GM12891 (cell line): ENCODE results near the gene ANAPC2.

Source experiments
- PAX5 ChIP-seq: IDR thresholded peaks from 2 replicates; pipeline ENCODE4 v1.6.1; 2011; ENCODE audit warnings: low read length, moderate library complexity, mild to moderate bottlenecking; ENCODE audit not compliant: insufficient read depth, severe bottlenecking
- POLR2A ChIP-seq: IDR thresholded peaks from 2 replicates; pipeline ENCODE4 v1.6.1; 2011; ENCODE audit warnings: low read depth, low read length, control low read depth
- POLR2AphosphoS5 ChIP-seq: IDR thresholded peaks from 2 replicates; pipeline ENCODE4 v1.6.1; 2011; ENCODE audit warnings: low read depth, low read length, control low read depth
- SPI1 ChIP-seq: IDR thresholded peaks from 2 replicates; pipeline ENCODE4 v1.6.1; 2011; ENCODE audit warnings: low read depth, low read length, control low read depth
- TAF1 ChIP-seq: IDR thresholded peaks from 2 replicates; pipeline ENCODE4 v1.6.1; 2011; ENCODE audit warnings: low read depth, low read length, control low read depth

DNA sequence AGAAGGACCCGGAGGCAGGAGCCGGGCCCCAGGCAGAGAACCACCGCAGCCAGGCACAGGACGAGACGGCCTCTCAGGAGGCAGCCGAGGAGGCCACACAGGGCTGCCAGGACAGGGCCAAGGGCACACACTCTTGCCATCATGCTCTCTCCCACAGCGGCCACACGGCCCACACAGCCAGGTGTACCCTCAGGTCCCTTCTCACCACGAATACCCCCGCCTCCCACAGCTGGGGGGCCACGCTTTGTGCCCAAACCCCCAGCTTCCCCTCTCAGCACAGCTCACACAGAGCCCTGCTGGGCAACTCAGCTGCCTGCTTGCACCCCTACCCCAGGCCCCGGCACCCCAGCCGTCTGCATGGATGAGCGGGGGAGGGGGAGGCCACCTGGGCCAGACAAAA is 5.4 kb upstream of the ANAPC2 start:
- TF ChIP-seq POLR2A (no peak), PAX5 (no peak), POLR2AphosphoS5 (no peak), TAF1 (no peak), SPI1 (no peak)
